Neutrophil (primary cell): ENCODE data around the gene RAD51B.

ENCODE experiments used
- H3K27ac ChIP-seq: fragments of 200-600 bp; sonication (generic); 2 replicates; pipeline ENCODE4 v1.5.1; 2016; ENCODE audit warnings: mild to moderate bottlenecking, moderate library complexity
- H3K27me3 ChIP-seq: fragments of 200-600 bp; sonication (generic); 2 replicates; pipeline ENCODE4 v1.6.0; 2016; ENCODE audit warnings: mild to moderate bottlenecking
- H3K36me3 ChIP-seq: fragments of 200-600 bp; sonication (generic); 2 replicates; pipeline ENCODE4 v1.5.1; 2017
- H3K4me1 ChIP-seq, 2 experiments: fragments of 200-600 bp in 1 of 2; sonication (generic) in 1 of 2; 1 replicate in 1 of 2; 2 replicates in 1 of 2; pipeline versions ENCODE4 v1.5.1 to v1.6.1; 2013 to 2016; ENCODE audit warnings: low read depth in 1 of 2, low read length in 1 of 2, mild to moderate bottlenecking in 1 of 2, moderate library complexity in 1 of 2; ENCODE audit not compliant: control insufficient read depth in 1 of 2, insufficient read depth in 1 of 2
- H3K4me3 ChIP-seq, 2 experiments: fragments of 200-600 bp in 1 of 2; sonication (generic) in 1 of 2; 1 replicate in 1 of 2; 2 replicates in 1 of 2; pipeline ENCODE4 v1.5.1; 2013 to 2016; ENCODE audit warnings: low read depth in 1 of 2, low read length in 1 of 2, mild to moderate bottlenecking in 1 of 2, moderate library complexity in 1 of 2
- H3K9me3 ChIP-seq: fragments of 200-600 bp; sonication (generic); 2 replicates; pipeline ENCODE4 v1.5.1; 2016
- TF ChIP-seq, protein P1 (sequence below): fragments of 200-600 bp; sonication (generic); IDR thresholded peaks from 2 replicates; pipeline ENCODE4 v1.5.1; 2016; ENCODE audit warnings: antibody characterized with exemption

The RAD51B gene

DNA sequence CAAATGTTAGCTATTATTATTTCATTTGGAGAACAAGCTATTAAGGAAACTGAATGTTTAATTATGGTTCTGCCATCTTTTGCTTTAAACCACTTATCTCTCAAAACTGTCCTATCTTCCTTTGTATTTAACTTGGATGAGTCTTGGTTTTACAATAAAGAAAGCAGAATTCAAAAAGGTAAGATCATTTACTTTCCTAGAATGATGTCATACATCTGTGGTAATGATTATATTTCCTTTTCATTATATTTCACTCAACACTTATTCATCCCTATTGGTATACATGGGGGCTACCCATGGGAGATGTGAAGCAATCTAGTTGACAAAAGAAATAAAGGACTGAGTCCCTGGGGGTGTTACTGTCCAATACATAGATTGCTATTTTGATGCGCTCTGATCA lies 516.6 kb downstream of the RAD51B start:
- no peak overlapping the region for H3K27ac ChIP-seq
- H3K4me1 ChIP-seq = peaks cover 23 to 24% of the 10 kb centered on the region in 2 experiments
- H3K36me3 ChIP-seq = no peaks in the 10 kb centered on the region
- no peaks in the 10 kb centered on the region for H3K27me3 ChIP-seq
- TF ChIP-seq, protein P1, sequence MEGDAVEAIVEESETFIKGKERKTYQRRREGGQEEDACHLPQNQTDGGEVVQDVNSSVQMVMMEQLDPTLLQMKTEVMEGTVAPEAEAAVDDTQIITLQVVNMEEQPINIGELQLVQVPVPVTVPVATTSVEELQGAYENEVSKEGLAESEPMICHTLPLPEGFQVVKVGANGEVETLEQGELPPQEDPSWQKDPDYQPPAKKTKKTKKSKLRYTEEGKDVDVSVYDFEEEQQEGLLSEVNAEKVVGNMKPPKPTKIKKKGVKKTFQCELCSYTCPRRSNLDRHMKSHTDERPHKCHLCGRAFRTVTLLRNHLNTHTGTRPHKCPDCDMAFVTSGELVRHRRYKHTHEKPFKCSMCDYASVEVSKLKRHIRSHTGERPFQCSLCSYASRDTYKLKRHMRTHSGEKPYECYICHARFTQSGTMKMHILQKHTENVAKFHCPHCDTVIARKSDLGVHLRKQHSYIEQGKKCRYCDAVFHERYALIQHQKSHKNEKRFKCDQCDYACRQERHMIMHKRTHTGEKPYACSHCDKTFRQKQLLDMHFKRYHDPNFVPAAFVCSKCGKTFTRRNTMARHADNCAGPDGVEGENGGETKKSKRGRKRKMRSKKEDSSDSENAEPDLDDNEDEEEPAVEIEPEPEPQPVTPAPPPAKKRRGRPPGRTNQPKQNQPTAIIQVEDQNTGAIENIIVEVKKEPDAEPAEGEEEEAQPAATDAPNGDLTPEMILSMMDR = no peak
- no peaks in the 10 kb centered on the region for H3K9me3 ChIP-seq
- no peak overlapping the region for H3K4me3 ChIP-seq

DNA sequence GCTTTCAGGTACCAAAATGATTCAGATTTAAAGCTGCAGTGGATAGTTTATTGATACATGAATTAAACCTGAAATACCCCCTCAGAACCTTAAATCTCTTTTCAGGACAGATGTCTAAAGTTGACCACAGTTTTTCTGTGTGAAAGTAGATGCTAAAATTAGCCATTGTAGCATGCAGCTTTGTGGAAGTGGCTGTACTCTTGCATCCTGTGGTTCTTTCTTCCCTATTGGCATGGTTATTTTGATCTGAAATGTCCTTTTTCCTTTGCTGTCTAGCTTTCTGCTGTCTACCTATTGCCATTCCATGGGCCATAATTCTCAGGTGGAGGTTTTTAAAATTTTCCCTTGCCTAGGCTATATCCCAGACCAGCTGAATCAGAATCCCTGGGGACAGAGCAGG lies 517.7 kb downstream of the RAD51B start:
- Histone ChIP-seq H3K27ac (no peak overlapping the region), H3K9me3 (no peaks in the 10 kb centered on the region), H3K27me3 (no peaks in the 10 kb centered on the region), H3K4me3 (no peak overlapping the region), H3K36me3 (no peaks in the 10 kb centered on the region), H3K4me1 (peaks cover 11 to 13% of the 10 kb centered on the region in 2 experiments)
- TF ChIP-seq, protein P1 = no peak

DNA sequence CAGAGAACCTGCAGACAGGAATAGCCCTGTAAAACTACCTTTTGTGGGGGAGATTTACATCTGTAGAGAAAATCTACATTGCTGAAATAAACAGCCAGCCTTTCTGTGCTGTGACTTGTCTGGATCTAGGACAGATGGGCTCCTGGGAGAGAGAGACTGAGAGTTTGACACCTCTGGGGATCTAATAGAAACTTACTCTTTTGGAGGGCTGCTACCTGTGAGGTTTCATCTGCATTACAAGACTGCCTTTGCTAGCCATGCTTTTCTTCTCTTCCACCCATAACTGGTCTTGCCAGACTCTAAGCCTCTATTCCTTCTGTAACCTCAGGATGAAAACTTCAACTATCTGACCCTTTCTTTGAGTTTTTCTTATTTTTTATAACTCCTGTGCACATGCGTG lies 520.7 kb downstream of the RAD51B start:
- TF ChIP-seq, protein P1 = no peak

DNA sequence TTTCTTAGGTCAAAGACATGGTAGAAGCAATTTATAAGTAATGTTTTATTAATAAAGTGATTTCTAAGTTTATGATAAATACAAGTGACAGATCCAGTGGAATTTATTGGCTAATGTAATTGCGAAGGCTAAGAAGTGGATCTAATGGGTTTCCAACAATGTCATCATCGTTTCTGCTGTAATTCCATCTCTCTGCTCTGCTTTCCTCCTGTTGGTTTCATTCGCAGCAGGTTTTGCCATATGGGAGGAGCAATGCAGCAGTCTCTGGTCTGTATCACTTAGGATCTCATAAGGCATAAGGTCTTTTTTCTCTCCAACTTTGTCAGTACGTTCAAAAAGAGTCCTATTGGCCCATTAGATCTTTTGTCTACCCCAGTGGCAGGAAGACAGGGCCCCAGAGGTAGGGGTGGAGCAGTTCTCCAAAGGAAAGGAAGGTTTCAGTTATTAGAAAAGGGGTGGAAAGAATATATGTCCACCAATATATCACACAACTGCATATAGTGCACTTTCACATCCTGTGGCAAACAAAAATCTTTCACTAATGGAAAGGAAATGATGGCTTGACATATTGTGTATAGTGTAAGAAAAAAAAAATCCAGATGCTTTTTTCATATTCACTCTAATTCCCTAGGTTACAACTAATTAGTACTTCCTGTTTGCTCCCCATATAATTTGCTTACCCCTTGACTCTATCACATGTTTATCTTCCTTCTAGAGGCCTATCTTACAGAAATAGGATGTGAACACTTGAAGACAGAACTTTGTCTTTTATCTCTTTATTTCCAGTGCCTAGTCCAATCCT lies 522.0 kb downstream of the RAD51B start:
- Histone ChIP-seq H3K4me3 (no peak overlapping the region), H3K27me3 (no peaks in the 10 kb centered on the region), H3K36me3 (no peaks in the 10 kb centered on the region), H3K9me3 (no peaks in the 10 kb centered on the region), H3K27ac (no peak overlapping the region), H3K4me1 (no peaks in the 10 kb centered on the region)
- TF ChIP-seq, protein P1 = no peak

More for the DNA sequence above, 520.7 kb downstream of the RAD51B start:
- no peaks in the 10 kb centered on the region for H3K9me3 ChIP-seq
- H3K27ac ChIP-seq = no peak overlapping the region
- no peak overlapping the region for H3K4me3 ChIP-seq
- H3K36me3 ChIP-seq = no peaks in the 10 kb centered on the region
- no peaks in the 10 kb centered on the region for H3K4me1 ChIP-seq
- H3K27me3 ChIP-seq = no peaks in the 10 kb centered on the region

DNA sequence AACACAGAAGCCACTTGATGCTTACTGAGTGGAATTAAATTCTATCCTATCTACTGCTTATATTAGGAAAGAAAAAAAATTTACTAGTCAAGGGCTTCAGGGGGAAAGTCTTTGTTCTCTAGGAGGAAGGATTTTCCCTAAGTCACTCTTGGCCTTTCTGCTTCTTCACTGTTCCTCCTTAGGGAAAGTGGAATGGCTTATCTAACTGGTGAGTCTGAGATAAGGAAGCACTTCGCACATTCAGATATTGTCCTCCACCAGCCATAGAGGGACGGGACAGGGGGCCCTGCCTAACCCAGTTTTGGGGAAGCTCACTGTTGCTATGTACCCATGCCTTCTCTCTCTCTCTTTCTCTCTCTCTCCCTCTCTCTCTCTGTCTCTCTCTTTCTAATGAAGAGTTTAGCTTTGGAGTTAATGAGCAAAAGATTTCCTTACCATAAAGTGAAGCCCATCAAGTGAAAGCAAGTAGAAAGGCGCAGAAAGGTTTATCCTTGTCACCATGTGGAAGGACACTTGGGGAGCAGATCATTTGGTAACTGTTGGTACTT lies 522.7 kb downstream of the RAD51B start:
- Histone ChIP-seq H3K4me1 (no peaks in the 10 kb centered on the region), H3K27ac (no peak overlapping the region), H3K4me3 (no peak overlapping the region), H3K9me3 (no peaks in the 10 kb centered on the region), H3K27me3 (no peaks in the 10 kb centered on the region), H3K36me3 (no peaks in the 10 kb centered on the region)
- TF ChIP-seq, protein P1 = no peak
